ENCODE measurements around the gene GALR2. TPM values are rescaled to one million over a fixed set of nuclear protein-coding genes. Genes with fewer than 3 reads are reported as not detected.

Gene GALR2
- total RNA-seq, 3 donors from 2014 or later: not detected

DNA sequence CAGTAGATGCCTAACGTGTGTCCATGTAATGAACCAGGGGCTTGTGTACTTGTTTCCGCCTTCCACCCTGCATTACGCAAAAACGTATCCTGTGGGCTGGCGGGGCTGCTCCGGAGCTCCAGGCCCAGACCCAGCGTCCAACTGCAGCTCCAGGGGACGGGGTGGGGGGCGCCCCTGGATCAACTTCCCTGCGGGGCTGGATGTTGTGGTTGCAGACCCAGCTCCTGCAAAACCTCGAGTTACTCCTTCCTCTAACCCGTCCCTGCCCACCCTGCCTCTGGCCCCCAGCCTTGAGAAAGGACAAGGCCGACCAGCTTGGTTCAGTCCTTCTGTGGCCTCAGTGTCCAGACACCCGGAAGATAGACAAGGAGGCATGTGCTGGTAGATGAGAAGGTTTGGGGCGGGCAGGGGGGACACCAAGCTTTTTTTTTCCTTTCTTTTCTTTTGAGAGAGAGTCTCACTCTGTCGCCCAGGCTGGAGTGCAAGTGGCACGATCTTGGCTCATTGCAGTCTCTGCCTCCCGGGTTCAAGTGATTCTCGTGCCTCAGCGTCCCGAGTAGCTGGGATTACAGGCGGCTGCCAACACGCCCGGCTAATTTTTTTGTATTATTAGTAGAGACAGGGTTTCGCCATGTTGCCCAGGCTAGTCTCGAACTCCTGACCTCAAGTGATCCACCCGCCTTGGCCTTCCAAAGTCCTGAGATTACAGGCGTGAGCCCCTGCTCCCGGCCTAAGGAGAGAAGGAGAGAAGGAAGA is 29.7 kb downstream of the GALR2 start:
- Histone ChIP-seq H3K4me3 (peak overlapping the region; percentile 63 to 88 (median 87)), H3K27ac (peak overlapping the region; percentile 88 to 89), H3K4me1 (peaks cover 0 to 14% of the 10 kb centered on the region in 2 donors), H3K27me3 (no peaks in the 10 kb centered on the region), H3K36me3 (no peaks in the 10 kb centered on the region), H3K9me3 (no peaks in the 10 kb centered on the region)
- intact Hi-C loops (cut with DNase I; ENCODE audit: low total_unique reads): no loop called here
- TF ChIP-seq POLR2AphosphoS5 (IDR thresholded peaks at IDR 0.05) (no peak), POLR2A (IDR thresholded peaks at IDR 0.05) (no peak)
- TF ChIP-seq, protein P1, sequence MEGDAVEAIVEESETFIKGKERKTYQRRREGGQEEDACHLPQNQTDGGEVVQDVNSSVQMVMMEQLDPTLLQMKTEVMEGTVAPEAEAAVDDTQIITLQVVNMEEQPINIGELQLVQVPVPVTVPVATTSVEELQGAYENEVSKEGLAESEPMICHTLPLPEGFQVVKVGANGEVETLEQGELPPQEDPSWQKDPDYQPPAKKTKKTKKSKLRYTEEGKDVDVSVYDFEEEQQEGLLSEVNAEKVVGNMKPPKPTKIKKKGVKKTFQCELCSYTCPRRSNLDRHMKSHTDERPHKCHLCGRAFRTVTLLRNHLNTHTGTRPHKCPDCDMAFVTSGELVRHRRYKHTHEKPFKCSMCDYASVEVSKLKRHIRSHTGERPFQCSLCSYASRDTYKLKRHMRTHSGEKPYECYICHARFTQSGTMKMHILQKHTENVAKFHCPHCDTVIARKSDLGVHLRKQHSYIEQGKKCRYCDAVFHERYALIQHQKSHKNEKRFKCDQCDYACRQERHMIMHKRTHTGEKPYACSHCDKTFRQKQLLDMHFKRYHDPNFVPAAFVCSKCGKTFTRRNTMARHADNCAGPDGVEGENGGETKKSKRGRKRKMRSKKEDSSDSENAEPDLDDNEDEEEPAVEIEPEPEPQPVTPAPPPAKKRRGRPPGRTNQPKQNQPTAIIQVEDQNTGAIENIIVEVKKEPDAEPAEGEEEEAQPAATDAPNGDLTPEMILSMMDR (IDR thresholded peaks at IDR 0.05): no peak
- no peak for DNase-seq (ENCODE audit: low spot score in 2 of 2)

DNA sequence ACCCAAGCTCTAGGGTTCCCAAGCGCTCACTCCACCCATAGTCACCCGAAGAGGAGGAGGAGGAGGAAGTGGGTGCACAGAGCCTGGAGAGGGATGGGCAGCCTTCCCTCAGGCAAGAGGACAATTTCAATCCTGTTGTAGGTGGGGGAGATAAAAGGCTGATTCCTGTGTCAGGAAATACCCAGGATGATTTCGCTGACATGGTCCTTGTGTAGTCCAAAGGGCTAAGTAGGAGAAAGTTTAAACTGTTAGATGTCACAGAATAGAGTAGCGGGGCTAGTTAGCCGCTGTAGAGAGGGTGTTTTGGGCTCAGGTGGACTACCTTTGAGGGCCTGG is 30.3 kb downstream of the GALR2 start:
- DNase-seq (ENCODE audit: low spot score in 2 of 2): no peak
- TF ChIP-seq, protein P1 (IDR thresholded peaks at IDR 0.05): no peak
- no peak for TF ChIP-seq POLR2A (IDR thresholded peaks at IDR 0.05)
- Histone ChIP-seq H3K4me1 (peaks cover 0 to 14% of the 10 kb centered on the region in 2 donors), H3K27me3 (no peaks in the 10 kb centered on the region), H3K27ac (no peak overlapping the region), H3K36me3 (no peaks in the 10 kb centered on the region), H3K9me3 (no peaks in the 10 kb centered on the region), H3K4me3 (no peak overlapping the region)
- intact Hi-C loops (cut with DNase I; ENCODE audit: low total_unique reads): no loop called here

DNA sequence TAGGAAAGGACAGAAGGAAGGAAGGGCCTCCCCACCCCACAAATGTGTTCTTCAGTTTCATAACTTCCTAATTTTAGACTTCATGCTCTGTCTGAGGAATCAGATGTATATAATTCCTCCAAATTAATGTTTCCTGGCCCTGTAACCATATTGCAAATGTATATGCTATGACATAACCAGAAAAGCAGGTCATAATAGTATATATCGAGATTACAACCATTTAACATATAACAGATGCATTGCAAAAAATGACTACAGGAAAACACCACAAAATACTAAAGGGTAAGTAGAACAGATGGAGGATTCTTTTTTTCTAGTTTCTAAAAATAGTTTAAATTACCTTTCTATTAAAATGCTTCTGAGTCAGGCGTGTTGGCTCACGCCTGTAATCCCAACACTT is 32.1 kb downstream of the GALR2 start:
- intact Hi-C loops (cut with DNase I; ENCODE audit: low total_unique reads): no loop called here
- H3K9me3 ChIP-seq: no peaks in the 10 kb centered on the region
- H3K27ac ChIP-seq: no peak overlapping the region
- no peak overlapping the region for H3K4me3 ChIP-seq
- H3K27me3 ChIP-seq: no peaks in the 10 kb centered on the region
- peaks cover 0 to 14% of the 10 kb centered on the region in 2 donors for H3K4me1 ChIP-seq
- TF ChIP-seq POLR2A (IDR thresholded peaks at IDR 0.05) (no peak), POLR2AphosphoS5 (IDR thresholded peaks at IDR 0.05) (no peak)
- TF ChIP-seq, protein P1 (IDR thresholded peaks at IDR 0.05): no peak
- no peaks in the 10 kb centered on the region for H3K36me3 ChIP-seq
- no peak for DNase-seq (ENCODE audit: low spot score in 2 of 2)

DNA sequence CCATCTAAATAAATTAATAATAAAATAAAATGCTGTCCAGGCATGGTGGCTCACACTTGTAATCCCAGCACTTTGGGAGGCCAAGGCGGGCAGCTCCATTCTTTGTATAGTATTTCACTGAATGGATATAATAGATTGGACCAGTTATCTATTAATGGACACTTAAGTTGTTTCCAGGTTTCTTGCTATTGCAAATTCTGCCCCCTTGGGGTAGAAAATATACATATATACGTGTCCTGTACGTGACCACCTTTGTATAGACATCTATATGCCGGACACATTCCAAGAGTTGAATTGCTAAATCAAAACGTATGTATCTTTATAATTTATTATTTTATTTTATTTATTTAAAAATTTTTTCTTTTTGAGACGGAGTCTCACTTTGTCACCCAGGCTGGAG is 32.9 kb downstream of the GALR2 start:
- no peaks in the 10 kb centered on the region for H3K27me3 ChIP-seq
- intact Hi-C loops (cut with DNase I; ENCODE audit: low total_unique reads): no loop called here
- no peak overlapping the region for H3K4me3 ChIP-seq
- no peaks in the 10 kb centered on the region for H3K36me3 ChIP-seq
- no peak overlapping the region for H3K27ac ChIP-seq
- TF ChIP-seq POLR2AphosphoS5 (IDR thresholded peaks at IDR 0.05): no peak
- no peak for TF ChIP-seq POLR2A (IDR thresholded peaks at IDR 0.05)
- TF ChIP-seq, protein P1 (IDR thresholded peaks at IDR 0.05): no peak
- H3K9me3 ChIP-seq: no peaks in the 10 kb centered on the region
- DNase-seq (ENCODE audit: low spot score in 2 of 2): no peak
- H3K4me1 ChIP-seq: peaks cover 0 to 11% of the 10 kb centered on the region in 2 donors

DNA sequence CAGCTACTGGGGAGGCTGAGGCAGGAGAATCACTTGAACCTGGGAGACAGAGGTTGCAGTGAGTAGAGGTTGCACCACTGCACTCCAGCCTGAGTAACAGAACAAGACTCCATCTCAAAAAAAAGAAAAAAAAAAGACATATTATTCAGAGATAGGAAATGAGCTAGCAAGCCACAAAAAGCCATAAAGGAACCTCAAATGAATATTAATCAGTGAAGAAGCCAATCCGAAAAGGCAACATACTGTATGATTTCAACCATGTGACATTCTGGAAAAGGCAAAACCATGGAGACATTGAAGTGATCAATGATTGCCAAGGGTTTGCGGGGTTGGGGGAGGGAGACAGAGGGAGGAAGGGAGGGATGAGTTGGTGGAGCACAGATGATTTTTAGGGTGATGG is 37.4 kb downstream of the GALR2 start:
- no peak for DNase-seq (ENCODE audit: low spot score in 2 of 2)
- intact Hi-C loops (cut with DNase I; ENCODE audit: low total_unique reads): no loop called here
- no peaks in the 10 kb centered on the region for H3K27me3 ChIP-seq
- H3K4me1 ChIP-seq: no peaks in the 10 kb centered on the region
- H3K4me3 ChIP-seq: no peak overlapping the region
- no peaks in the 10 kb centered on the region for H3K9me3 ChIP-seq
- no peaks in the 10 kb centered on the region for H3K36me3 ChIP-seq
- TF ChIP-seq POLR2A (IDR thresholded peaks at IDR 0.05): no peak
- TF ChIP-seq, protein P1 (IDR thresholded peaks at IDR 0.05): no peak
- no peak for TF ChIP-seq POLR2AphosphoS5 (IDR thresholded peaks at IDR 0.05)
- no peak overlapping the region for H3K27ac ChIP-seq

Measured in breast epithelium (tissue), 4 donors.